ENCODE results near the gene CYP21A2. TPM values are rescaled to one million over a fixed set of nuclear protein-coding genes. Genes with fewer than 3 reads are reported as not detected.

The CYP21A2 gene
- total and polyA plus RNA-seq, 2 donors (not counting 1 experiment from before 2014, with no cell fraction given), result not detected

DNA sequence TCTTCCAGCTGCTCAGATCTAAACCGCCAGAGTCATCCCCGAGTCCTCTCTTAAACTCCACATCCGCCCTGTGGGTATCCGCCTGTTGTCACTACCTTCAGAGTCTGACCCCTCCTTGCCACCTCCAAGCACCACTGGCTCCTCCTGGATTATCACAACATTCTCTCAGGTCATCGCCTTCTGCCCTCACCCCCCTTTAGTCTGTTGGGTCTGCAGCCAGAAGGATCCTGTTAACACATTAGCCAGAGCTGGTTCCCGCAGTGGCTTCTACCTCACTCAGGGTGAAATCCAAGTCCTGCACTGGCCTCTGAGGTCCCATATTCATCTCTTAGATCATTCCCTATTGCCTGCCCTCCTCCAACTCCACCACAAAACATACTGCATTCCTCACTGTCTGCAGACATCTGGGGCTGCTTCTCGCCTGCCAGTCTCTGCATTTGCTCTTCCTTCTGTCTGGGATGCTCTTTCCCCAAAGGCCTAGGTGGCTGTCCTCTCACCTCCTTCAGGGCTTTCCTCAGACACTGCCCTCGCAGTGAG is 36.8 kb downstream of the CYP21A2 start:
- Histone ChIP-seq H3K27ac (ENCODE audit: insufficient read depth, low read length) (no peak overlapping the region), H3K4me1 (ENCODE audit: control insufficient read depth, extremely low read depth, insufficient read depth, low read length) (peaks cover 11% of the 10 kb centered on the region)
- peak in 1 of 2 donors; percentile 56 for DNase-seq (ENCODE audit: low read depth in 2 of 2)

DNA sequence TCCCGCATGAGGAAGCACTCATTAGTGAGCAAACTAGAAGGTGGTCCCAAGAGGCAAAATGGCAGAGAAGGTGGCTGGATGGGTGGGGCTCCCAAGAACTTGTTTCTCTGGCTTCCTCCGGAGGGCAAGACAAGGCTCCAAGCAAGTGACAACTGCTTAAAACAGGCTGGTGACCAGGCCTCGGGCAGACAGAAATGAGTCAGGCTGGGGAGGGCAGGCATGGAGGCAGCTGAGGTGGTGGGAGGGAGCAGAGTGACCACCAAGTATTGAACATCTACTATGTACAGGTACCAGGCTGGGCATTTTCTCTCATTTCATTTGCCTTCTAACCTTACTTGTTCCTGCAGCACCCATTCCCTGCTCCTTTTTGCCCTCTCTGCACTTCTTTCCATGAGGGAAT is 37.6 kb downstream of the CYP21A2 start:
- Histone ChIP-seq H3K36me3 (ENCODE audit: control insufficient read depth, insufficient read depth, low read length) (peaks cover 1% of the 10 kb centered on the region), H3K27ac (ENCODE audit: insufficient read depth, low read length) (no peak overlapping the region), H3K4me1 (ENCODE audit: control insufficient read depth, extremely low read depth, insufficient read depth, low read length) (peaks cover 15% of the 10 kb centered on the region), H3K4me2 (ENCODE audit: extremely low read depth, insufficient read depth, low read length) (no peak overlapping the region), H3K27me3 (ENCODE audit: control insufficient read depth, insufficient read depth, low read length) (no peaks in the 10 kb centered on the region), H3K4me3 (replicated peaks in 1 of 4; ENCODE audit: control extremely low read depth in 1 of 4, insufficient read depth in 1 of 4, low read depth in 3 of 4, low read length in 4 of 4) (no peak overlapping the region), H3K9me3 (ENCODE audit: control insufficient read depth, insufficient read depth, low read depth, low read length) (no peaks in the 10 kb centered on the region), H3K79me2 (ENCODE audit: control insufficient read depth, insufficient read depth, low read length) (no peaks in the 10 kb centered on the region), H3K9ac (ENCODE audit: insufficient read depth, low read length) (no peak overlapping the region), H2AFZ (ENCODE audit: low read length) (no peak overlapping the region), H4K20me1 (ENCODE audit: control insufficient read depth, extremely low read depth, insufficient read depth, low read length) (no peaks in the 10 kb centered on the region)
- no peak for DNase-seq (ENCODE audit: low read depth in 2 of 2)
- TF ChIP-seq CTCF (conservative IDR thresholded peaks at IDR 0.05 in 1 of 2, IDR thresholded peaks at IDR 0.05 in 1 of 2; ENCODE audit: low read depth in 1 of 2, low read length in 2 of 2) (no peak), EZH2 (IDR thresholded peaks at IDR 0.05; ENCODE audit: low read length, missing control alignments) (no peak)

More for the DNA sequence above, 36.8 kb downstream of the CYP21A2 start:
- H4K20me1 ChIP-seq (ENCODE audit: control insufficient read depth, extremely low read depth, insufficient read depth, low read length), result no peaks in the 10 kb centered on the region
- H3K9me3 ChIP-seq (ENCODE audit: control insufficient read depth, insufficient read depth, low read depth, low read length), result no peaks in the 10 kb centered on the region
- H3K79me2 ChIP-seq (ENCODE audit: control insufficient read depth, insufficient read depth, low read length), result no peaks in the 10 kb centered on the region
- no peak overlapping the region for H3K9ac ChIP-seq (ENCODE audit: insufficient read depth, low read length)
- TF ChIP-seq CTCF (conservative IDR thresholded peaks at IDR 0.05 in 1 of 2, IDR thresholded peaks at IDR 0.05 in 1 of 2; ENCODE audit: low read depth in 1 of 2, low read length in 2 of 2) (no peak), EZH2 (IDR thresholded peaks at IDR 0.05; ENCODE audit: low read length, missing control alignments) (no peak)
- no peak overlapping the region for H3K4me3 ChIP-seq (replicated peaks in 1 of 4; ENCODE audit: control extremely low read depth in 1 of 4, insufficient read depth in 1 of 4, low read depth in 3 of 4, low read length in 4 of 4)
- peaks cover 1% of the 10 kb centered on the region for H3K36me3 ChIP-seq (ENCODE audit: control insufficient read depth, insufficient read depth, low read length)
- H3K27me3 ChIP-seq (ENCODE audit: control insufficient read depth, insufficient read depth, low read length), result no peaks in the 10 kb centered on the region
- no peak overlapping the region for H3K4me2 ChIP-seq (ENCODE audit: extremely low read depth, insufficient read depth, low read length)
- H2AFZ ChIP-seq (ENCODE audit: low read length), result no peak overlapping the region

DNA sequence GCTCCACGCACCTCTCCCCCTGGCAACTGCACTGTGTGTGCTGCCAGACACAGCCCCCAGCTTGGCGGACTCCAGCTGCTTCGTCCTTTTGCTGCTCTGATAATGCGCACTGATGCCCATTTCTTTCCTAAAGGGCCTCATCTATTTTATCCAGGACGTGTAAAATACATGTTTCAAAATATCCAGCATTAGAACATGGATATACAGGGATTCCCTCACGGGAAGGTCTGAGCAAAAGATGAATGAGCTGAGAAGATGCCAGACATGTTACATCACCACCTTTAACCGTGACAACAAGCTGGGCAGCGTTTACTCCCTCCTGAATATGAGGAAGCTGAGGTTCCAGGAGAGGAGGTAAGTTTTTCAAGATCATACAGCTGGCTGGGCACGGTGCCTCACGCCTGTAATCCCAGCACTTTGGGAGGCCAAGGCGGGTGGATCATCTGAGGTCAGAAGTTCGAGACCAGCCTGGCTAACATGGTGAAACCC is 38.1 kb downstream of the CYP21A2 start:
- H3K4me1 ChIP-seq (ENCODE audit: control insufficient read depth, extremely low read depth, insufficient read depth, low read length), result peaks cover 19% of the 10 kb centered on the region
- no peak overlapping the region for H3K27ac ChIP-seq (ENCODE audit: insufficient read depth, low read length)
- H4K20me1 ChIP-seq (ENCODE audit: control insufficient read depth, extremely low read depth, insufficient read depth, low read length), result no peaks in the 10 kb centered on the region

More for the DNA sequence above, 38.1 kb downstream of the CYP21A2 start:
- no peaks in the 10 kb centered on the region for H3K9me3 ChIP-seq (ENCODE audit: control insufficient read depth, insufficient read depth, low read depth, low read length)
- no peak overlapping the region for H3K9ac ChIP-seq (ENCODE audit: insufficient read depth, low read length)
- peak; percentile 59 to 87 for DNase-seq (ENCODE audit: low read depth in 2 of 2)
- no peaks in the 10 kb centered on the region for H3K79me2 ChIP-seq (ENCODE audit: control insufficient read depth, insufficient read depth, low read length)
- no peaks in the 10 kb centered on the region for H3K27me3 ChIP-seq (ENCODE audit: control insufficient read depth, insufficient read depth, low read length)
- no peak for TF ChIP-seq CTCF (conservative IDR thresholded peaks at IDR 0.05 in 1 of 2, IDR thresholded peaks at IDR 0.05 in 1 of 2; ENCODE audit: low read depth in 1 of 2, low read length in 2 of 2)
- no peak for TF ChIP-seq EZH2 (IDR thresholded peaks at IDR 0.05; ENCODE audit: low read length, missing control alignments)
- H2AFZ ChIP-seq (ENCODE audit: low read length), result no peak overlapping the region
- no peak overlapping the region for H3K4me3 ChIP-seq (replicated peaks in 1 of 4; ENCODE audit: control extremely low read depth in 1 of 4, insufficient read depth in 1 of 4, low read depth in 3 of 4, low read length in 4 of 4)
- no peak overlapping the region for H3K4me2 ChIP-seq (ENCODE audit: extremely low read depth, insufficient read depth, low read length)
- H3K36me3 ChIP-seq (ENCODE audit: control insufficient read depth, insufficient read depth, low read length), result no peaks in the 10 kb centered on the region
